HG02763 (cell line): ENCODE results near the gene GPER1.

Source experiments
- ATAC-seq: cut with Tn5 transposase; IDR thresholded peaks from one replicate; pipeline ENCODE4 v1.9.1; 2021; ENCODE audit warnings: mild to moderate bottlenecking, moderate library complexity; ENCODE audit not compliant: unreplicated experiment

The GPER1 gene

DNA sequence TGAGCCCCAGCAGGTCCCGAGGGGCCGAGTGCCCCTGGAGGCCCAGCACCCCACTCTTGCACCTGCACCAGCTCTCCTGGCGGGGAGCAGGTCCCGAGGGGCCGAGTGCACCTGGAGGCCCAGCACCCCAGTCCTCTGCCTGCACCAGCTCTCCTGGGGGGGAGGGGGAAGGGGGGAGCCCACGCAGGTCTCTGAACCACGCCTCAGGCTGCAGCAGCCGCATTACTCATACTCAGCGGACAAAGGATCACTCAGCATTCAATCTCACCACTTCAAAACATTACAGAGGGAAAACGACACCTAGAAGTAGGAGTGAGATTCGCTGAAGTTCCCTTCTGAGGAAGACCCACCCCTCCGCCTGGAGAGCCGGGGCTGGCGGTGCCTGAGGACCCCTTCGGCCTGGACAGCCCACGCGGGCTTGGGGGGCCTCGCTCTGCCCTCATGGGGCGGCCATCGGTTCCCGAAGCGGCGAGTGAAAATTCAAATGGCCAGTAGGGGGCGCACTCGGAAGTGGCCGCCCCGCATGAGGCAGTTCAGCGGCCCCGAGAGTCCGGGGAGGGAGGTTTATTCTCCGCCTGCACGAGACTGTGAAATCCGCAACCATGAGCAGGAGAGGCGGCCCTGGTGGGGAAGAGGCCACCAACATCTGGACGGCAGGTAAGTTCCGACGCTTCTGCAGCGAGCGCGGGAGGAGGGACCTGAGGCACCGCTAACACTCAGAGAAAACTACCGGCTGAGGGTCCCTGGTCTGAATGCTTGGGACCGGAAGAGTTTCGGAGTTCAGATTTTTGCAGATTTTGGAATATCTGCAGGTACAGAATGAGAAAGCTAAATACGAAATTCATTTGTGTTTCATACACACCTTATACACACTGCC, 1.1 kb upstream of the GPER1 start:
- ATAC-seq = peak; percentile 73

DNA sequence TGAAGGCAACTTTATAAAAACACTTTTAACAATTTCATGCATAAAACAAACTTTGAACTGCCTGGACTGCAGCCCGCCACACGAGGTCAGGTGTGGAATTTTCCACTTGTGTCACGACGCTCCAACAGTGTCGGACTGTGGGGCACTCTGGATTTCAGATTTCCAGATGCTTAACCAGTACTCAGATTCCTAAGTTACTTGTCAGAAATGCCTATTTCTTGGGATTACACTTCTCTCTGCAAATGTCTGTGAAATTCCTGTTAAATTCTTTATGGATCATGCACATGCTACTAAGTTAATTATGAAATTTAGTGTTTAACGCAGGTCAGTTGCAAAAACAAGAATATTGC, 473 bp upstream of the GPER1 start:
- ATAC-seq = no peak

DNA sequence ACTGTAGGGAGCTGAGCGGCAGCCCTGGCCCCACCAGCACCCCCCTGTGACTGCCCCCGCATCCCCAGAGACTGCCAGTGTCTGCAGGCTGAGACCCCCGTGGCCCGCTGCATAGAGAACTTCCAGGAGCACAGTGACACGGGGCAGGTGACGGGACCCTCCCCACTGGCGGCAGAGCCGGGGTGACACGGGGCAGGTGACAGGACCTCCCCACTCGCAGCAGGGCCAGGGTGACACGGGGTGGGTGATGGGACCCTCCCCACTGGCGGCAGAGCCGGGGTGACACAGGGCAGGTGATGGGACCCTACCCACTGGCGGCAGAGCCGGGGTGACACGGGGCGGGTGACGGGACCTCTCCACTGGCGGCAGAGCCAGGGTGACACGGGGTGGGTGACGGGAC, 2.3 kb downstream of the GPER1 start:
- no peak for ATAC-seq

DNA sequence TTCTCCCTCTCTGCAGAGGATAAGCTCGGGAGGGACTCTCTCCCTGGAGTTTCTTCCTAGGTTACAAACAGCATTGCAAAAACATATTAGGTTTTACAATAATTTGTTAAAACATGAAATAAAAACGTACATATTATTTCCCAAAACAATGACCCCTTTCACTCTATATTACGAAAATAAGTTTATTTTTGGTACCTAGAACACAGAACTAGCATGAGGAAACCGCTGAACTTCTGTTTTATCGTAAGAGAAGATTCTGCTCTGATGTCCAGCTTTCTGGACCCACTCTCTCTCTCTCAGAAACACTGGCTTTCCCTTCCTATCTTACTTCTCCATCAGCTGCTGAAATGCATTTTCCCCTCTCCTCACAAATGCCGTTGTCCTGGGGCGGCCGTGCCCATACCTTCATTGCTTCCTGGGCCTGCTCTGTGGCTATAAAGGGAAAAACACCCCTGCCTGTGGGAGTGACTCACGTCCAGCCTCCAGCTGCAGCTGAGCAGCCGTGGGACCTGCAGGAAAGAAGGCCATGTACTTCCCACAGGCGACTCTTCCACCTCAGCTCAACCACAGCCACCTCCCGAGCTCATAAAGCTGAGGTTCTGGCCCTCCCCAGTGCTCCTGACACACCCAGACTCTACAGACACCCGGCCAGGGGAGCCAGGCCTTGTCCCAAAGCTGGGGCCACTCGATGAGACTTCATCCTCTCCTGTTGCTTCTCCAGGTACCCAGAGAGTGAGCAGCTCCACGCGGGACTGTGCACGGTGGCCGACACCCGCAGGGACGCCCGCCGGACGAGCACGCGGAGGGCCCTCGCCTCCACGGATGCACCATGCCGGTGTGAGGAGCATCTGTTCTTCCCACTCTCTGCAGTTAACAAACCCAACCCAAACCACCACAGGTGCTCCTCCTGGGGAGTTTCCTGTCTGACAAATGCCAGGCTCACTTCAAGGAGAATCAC, 3.1 kb downstream of the GPER1 start:
- no peak for ATAC-seq

DNA sequence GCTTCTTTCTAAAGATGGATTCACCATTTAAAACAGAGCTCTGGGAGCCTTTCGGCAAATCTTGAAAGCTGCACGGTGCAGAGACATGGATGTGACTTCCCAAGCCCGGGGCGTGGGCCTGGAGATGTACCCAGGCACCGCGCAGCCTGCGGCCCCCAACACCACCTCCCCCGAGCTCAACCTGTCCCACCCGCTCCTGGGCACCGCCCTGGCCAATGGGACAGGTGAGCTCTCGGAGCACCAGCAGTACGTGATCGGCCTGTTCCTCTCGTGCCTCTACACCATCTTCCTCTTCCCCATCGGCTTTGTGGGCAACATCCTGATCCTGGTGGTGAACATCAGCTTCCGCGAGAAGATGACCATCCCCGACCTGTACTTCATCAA, 3.7 kb downstream of the GPER1 start:
- no peak for ATAC-seq

DNA sequence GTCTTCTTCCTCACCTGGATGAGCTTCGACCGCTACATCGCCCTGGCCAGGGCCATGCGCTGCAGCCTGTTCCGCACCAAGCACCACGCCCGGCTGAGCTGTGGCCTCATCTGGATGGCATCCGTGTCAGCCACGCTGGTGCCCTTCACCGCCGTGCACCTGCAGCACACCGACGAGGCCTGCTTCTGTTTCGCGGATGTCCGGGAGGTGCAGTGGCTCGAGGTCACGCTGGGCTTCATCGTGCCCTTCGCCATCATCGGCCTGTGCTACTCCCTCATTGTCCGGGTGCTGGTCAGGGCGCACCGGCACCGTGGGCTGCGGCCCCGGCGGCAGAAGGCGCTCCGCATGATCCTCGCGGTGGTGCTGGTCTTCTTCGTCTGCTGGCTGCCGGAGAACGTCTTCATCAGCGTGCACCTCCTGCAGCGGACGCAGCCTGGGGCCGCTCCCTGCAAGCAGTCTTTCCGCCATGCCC, 4.3 kb downstream of the GPER1 start:
- no peak for ATAC-seq

DNA sequence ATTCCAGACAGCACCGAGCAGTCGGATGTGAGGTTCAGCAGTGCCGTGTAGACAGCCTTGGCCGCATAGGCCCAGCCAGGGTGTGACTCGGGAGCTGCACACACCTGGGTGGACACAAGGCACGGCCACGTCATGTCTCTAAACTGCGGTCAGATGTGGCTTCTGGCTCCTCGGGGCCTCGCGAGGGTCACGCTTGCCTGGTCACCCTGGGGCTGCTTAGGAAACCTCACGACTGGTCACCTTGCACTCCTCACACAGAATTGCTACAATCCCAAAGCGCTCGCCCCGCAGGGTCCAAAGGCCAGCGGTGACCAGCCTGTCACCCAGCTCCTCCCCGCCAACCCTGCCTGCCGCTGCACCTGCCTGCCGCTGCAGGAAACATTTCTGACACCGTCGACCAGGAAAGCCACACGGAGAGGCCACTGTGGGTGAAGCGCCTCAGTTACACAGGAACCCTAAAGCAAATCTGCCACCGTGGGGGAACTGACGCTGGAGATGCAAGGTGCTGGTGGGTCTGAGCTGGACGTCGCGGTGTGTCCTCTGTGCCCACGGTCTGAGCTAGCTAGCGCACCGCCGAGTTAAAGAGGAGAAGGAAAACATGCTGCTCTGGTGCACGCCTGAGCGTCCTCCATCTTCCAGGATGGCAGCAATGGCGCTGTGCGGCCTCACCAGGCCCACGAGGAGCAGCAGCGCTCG, 5.0 kb downstream of the GPER1 start:
- ATAC-seq = no peak

DNA sequence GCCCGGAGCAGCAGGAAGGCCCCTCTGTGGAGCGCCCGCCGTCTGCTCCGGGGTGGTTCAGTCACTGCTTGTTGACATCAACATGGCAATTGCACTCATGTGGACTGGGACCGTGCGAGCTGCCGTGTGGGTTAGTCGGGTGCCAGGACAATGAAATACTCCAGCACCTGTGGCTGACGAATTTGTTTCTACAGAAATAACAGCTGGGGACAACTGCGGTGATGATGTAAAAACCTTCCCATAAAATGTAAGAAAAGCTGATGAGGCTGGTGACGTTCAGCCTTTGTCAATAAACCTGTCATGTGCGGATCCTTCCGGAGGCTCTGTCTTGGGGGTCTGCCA, 5.6 kb downstream of the GPER1 start:
- no peak for ATAC-seq

DNA sequence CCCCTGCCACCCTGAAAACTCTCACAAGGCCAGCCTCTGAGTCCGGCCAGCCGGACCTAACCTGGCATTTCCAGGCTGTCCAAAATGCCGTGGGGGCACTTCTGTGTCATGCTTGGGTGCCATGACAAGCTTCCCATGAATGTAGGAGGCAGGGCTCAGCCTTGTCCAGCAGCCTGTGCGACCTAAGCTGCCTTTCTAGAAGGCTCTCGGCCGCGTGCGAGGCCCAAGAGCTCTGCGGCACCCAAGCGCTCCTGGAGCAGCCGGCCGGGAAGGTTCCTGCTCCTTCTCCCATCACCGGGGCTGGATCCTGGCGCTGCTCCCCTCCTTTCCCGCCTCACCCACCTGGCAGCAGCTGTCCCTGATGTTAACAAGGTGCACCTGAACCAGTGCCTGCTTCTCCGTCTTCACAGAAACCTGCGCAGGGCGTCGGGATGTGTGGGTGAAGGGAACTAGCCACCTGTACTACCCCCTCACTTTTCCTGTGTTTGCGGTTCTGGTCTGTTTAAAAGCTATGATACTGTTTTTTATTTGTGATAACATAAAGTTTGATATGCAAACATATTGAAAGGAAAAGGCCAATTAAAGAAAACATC, 6.1 kb downstream of the GPER1 start:
- ATAC-seq = no peak

DNA sequence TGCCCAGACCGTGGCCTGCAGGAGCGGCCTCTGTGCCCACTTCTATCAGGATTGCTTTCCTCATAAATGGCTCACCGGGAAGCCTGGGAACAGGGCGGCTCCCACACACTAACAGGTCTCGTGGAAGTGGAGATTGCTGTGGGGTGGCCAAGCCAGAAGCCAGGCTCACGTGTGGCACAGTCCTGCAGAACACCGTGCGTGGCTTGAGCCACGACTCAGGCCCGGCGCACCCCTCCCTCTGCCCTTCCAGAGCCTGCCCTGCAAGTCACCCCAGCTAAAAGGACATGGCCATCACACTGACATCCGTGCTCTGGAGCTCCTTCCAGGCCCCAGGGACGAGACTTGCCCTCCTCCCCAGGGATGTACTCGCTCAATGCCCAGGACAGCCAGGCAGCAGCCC, 7.0 kb downstream of the GPER1 start:
- ATAC-seq = no peak

DNA sequence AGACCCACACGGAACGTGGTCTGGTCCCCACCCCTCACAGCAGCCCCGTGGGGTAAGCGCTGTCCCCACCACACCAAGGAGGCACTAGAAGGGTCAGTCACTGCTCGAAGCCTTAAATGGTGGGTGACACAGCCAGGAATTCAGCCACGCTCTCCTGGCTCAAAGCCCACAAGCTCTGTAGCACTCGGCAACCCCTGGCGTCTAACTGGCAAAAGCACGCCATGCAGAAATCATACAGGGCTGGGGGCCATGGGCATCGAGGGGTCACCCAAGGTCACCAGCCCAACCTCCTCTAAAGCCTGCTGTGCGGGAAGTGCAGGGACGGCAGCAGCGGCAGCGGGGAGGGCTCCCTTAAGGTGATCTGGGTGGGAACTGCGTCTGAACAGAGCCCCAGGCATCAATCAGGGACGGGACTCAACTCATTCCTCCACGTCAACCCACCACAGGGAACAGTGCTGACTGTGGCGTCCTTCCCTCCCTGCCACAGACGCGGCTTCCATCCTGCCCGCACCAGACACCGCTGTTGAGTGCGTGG, 7.8 kb downstream of the GPER1 start:
- ATAC-seq = no peak

DNA sequence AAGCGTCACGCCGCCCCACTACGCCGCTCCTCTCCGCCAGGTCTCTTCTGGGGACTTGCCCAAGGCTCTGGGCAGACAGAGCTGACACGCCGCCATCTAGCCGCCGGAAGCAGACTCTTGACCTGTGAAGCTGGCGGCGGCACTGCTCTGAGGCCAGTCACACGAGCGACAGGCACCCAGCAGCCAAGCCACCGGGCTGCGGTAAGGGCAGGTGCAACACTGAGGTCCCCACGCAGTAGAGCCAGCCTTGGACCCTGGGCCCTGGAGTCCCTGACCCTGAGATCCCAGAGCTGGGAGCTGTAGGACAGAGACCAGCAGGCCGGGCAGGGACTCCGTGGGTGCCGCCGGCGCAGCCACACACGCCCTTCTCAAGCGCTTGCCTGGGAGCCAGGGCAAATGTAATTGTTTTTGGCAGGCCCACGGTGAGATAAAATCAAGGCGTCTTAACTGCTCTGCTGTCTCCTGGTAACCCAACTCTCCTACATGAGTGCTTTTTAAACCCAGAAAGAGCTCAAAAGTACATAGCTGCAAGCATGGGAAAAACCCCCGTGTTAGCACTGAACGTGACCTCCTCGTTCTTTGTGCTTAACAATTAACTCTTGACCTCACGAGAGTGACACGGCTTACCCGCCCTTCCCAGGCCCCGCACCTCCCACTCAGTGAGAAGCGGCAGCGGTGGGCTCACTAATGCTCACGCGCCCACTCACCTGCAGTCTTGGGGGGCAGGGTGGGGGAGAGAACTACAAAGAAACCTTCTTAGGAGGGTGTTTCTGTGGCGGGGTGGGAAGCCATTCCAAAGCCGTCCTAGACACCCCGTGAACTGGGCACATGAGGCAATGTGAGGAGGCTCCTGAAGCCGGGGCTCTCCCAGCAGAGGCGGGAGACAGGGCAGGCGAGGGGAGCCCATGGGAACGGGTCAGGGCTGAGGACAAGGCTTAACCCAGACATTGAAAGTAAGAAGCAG, 8.5 kb downstream of the GPER1 start:
- no peak for ATAC-seq

DNA sequence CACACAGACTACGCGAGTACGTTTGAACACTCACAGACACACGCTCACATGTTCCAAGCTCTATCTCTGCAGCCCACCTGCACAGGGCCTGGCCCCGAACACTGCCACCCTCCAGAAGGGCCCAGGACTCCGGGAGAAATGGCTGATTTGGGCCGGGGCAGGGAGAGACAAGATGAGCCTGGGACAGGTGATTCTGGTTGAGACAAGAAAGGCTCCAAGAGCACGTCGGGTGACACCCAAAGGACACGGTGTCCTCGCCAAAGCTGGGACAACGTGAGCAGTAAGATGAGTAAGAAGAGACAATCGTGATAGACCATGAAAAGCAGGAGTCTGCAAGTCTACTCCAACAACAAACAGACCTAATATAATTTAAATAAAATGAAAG, 9.2 kb downstream of the GPER1 start:
- ATAC-seq = no peak

DNA sequence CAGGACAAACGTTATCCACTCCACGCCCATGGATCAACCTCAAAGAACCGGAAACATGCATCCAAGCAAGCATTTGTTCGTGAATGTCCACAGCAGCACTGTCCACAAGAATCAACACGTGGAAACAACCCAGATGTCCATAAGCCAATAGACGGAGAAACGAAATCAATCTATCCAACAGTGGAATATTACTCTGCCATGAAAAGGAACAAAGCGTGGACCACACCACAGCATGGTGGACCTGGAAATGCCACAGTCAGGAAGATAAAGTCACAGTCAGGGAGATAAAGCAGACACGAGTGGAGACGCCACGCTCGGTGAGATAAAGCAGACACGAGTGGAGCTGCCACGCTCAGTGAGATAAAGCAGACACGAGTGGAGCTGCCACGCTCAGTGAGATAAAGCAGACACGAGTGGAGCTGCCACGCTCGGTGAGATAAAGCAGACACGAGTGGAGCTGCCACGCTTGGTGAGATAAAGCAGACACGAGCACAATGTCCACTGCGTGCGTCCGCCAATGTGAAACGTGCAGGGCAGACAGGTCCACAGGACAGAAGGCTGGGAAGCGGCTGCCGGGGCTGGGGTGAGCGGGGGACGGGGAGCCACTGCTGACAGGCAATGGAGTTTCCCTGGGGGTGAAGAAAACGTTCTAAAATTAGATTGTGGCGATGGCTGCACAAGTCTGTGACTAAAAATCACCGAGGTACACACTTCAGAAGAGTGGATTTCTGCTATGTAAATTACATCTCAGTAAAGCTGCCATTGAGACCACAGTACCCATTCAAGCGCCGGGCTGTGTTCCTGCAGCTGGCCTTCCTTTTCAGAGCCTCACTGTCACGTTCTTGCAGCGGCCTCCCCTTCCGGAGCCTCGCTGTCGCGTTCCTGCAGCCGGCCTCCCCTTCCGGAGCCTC, 10.6 kb downstream of the GPER1 start:
- no peak for ATAC-seq

DNA sequence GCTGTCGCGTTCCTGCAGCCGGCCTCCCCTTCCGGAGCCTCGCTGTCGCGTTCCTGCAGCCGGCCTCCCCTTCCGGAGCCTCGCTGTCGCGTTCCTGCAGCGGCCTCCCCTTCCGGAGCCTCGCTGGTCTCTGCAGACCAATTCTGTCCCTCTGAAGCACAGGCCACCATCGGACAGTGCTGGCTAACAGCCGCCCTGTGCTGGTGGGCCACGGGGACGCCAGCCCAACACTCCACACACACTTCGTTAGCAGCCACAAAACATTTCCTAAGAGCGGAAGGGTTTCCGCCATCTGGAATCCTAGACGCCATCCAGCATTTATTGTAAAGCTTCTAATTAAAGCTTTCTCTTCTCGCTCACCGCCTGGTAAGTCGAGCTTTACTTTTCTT, 11.2 kb downstream of the GPER1 start:
- ATAC-seq = no peak

DNA sequence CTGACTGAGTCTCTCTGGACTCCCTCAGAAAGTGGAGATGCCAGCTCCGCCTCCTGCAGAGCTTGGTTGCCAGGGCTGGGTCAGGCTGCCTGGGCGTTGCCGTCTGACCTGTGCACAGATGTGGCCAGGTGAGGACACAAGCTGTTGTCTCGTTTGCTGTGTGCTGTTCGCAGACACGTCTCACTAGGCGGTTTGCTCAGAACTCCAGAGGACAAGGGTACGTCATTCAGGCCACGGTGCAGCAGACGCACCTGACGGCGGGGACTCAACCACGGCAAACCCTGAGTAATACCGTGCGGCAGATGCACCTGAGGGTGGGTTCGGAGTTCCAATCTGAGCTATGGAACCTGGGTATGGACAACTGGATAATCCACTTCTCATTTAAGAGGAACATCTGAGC, 11.7 kb downstream of the GPER1 start:
- ATAC-seq = no peak

DNA sequence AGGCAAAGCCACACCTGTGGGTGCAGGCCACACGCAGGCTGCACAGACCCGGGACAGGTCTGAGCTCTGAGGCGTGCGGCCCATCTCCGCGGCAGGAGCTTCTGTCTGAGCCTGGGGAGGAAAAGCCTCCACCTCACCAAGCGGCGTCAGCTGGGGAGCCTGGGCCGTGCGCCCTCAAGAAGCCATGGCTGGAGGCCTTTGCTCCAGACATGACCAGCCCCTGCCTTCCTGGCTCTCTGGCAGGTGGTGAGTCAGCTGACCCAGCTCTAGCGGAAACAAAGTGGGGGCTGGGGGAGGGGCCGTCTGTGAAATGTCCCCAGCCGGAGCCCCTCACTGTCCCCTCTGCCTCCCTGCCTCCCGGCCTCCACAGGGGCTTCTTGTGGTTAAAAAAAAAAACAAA, 12.5 kb downstream of the GPER1 start:
- ATAC-seq = no peak

DNA sequence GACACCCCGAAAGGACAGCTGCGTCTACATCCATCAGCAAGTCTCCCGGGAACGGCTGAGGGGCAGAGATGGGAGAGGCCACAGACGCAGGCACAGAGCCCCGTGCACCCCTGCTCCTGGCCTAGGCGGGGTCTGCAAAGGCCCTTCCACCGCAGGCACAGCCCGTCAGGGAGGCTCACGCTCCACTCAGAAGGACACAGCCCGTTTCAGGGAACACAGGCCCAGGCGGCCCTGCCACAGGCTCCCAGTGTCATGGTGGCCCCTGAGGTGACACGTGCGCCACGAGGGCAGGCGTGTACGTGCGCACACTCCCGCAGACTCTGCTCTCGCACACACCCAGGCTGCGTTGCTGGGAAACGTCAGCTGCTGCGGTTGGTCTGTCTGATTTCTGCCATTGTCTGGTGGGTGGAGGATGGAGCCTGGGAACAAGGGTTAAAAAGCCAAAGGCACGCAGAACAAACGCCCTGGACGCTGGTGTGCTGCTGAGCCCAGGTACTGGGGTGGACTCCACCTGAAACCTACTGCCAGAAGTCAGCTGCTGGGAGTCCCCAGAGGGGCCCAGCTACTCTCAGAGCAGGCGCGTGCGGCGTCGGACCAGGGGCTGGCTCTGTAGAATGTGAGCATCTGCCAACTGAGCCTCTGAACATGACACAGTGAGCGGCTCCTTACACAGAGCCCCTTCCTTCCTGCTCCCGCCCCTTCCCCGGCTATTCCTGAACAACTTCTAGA, 13.1 kb downstream of the GPER1 start:
- ATAC-seq = no peak
